K562 (cell line): ENCODE measurements around the gene MAEL. TPM values are rescaled to one million over a fixed set of nuclear protein-coding genes. Genes with fewer than 3 reads are reported as not detected.
A peak's percentile ranks its signal among the peaks of the same experiment; 100 is the strongest.

Experiments
- ATAC-seq: fragments of 200-7000 bp; cut with Tn5 transposase; 3 replicates; pipeline ENCODE4 v1.9.1; 2020; ENCODE audit warnings: moderate library complexity
- BruUV-seq: library from RNA; stranded (reverse); fragments of 400-500 nt; replicated peaks from 2 replicates; lab custom pipeline; 2021; lab: Mats Ljungman, UMichigan
- CTCF ChIA-PET: fragments of 300-600 bp; formaldehyde crosslinking; extraction: SDS; loops from one replicate; lab custom pipeline; 2021; ENCODE audit warnings: low intra/inter-chr PET ratio; lab: Yijun Ruan, JAX
- POLR2A ChIA-PET: fragments of 300-600, 350-650 bp; sonication (Branson Sonifier 250); formaldehyde crosslinking; extraction: SDS; loops from one replicate; lab custom pipeline; 2021; ENCODE audit warnings: antibody characterized with exemption, inconsistent platforms; lab: Yijun Ruan, JAX
- DNase-seq, 4 experiments: peaks; one replicate each; pipeline versions ENCODE4 v3.0.0 to v3.0.0-alpha.2; 2011 to 2018; ENCODE audit warnings: low spot score in 3 of 4, mixed read lengths in 3 of 4; ENCODE audit errors: extremely low read depth in 1 of 4
- FAIRE-seq: peaks from 2 replicates; lab custom pipeline; 2011; peaks lifted over from hg19 to GRCh38; lab: Jason Lieb, UNC
- H2AFZ ChIP-seq: 2 replicates; pipeline ENCODE4 v1.6.0; 2011; ENCODE audit warnings: low read depth, low read length, control low read depth, inconsistent platforms
- H3K27ac ChIP-seq: fragments of 200-600 bp; 3 replicates; pipeline ENCODE4 v1.8.0; 2011; ENCODE audit warnings: low read depth, mild to moderate bottlenecking, control low read depth, inconsistent platforms, low read length, moderate library complexity, mixed read lengths; ENCODE audit errors: extremely low read depth
- H3K27me3 ChIP-seq, 2 experiments: fragments of 300-600 bp in 1 of 2; 2 replicates in 1 of 2; 3 replicates in 1 of 2; pipeline versions ENCODE4 v1.6.0 to v1.8.0; 2011; ENCODE audit warnings: inconsistent platforms in 2 of 2, low read length in 2 of 2, mild to moderate bottlenecking in 1 of 2, mixed read lengths in 1 of 2, moderate library complexity in 1 of 2; ENCODE audit not compliant: control insufficient read depth in 2 of 2, insufficient read depth in 2 of 2
- H3K36me3 ChIP-seq: fragments of 300-600 bp; 3 replicates; pipeline ENCODE4 v1.8.0; 2011; ENCODE audit warnings: mild to moderate bottlenecking, low read length, inconsistent platforms; ENCODE audit not compliant: control insufficient read depth, insufficient read depth
- H3K4me1 ChIP-seq, 2 experiments: fragments of 200-600 bp in 1 of 2; replicated peaks in 1 of 2; 2 replicates in 1 of 2; 3 replicates in 1 of 2; pipeline versions ENCODE4 v1.5.1 to v1.8.0; 2011; ENCODE audit warnings: inconsistent platforms in 2 of 2, low read length in 2 of 2, mild to moderate bottlenecking in 1 of 2, mixed read lengths in 1 of 2, moderate library complexity in 1 of 2; ENCODE audit not compliant: control insufficient read depth in 2 of 2, insufficient read depth in 2 of 2
- H3K4me2 ChIP-seq: 2 replicates; pipeline ENCODE4 v1.6.1; 2011; ENCODE audit warnings: low read length, control low read depth, inconsistent platforms, mixed read lengths; ENCODE audit not compliant: insufficient read depth
- H3K4me3 ChIP-seq: fragments of 200-600 bp; sonication (generic), shearing (Covaris generic); 2 replicates; pipeline ENCODE4 v1.5.1; 2016; ENCODE audit warnings: control low read depth, inconsistent platforms
- H3K79me2 ChIP-seq: fragments of 200-600 bp; 3 replicates; pipeline ENCODE4 v1.8.0; 2011; ENCODE audit warnings: low read length, inconsistent platforms; ENCODE audit not compliant: control insufficient read depth, insufficient read depth
- H3K9ac ChIP-seq, 2 experiments: 2 replicates each; pipeline versions ENCODE4 v1.6.0 to v1.6.1; 2011; ENCODE audit warnings: low read depth in 2 of 2, low read length in 2 of 2, control low read depth in 1 of 2, inconsistent platforms in 1 of 2, mild to moderate bottlenecking in 1 of 2, mixed read lengths in 1 of 2; ENCODE audit not compliant: insufficient read depth in 1 of 2
- H3K9me1 ChIP-seq: one replicate; pipeline ENCODE4 v1.6.0; 2011; ENCODE audit warnings: inconsistent platforms, mild to moderate bottlenecking, low read length, moderate library complexity; ENCODE audit not compliant: control insufficient read depth, insufficient read depth
- H3K9me3 ChIP-seq: replicated peaks from 2 replicates; pipeline ENCODE4 v1.5.1; 2011; ENCODE audit warnings: low read depth, low read length, inconsistent platforms; ENCODE audit not compliant: control insufficient read depth, insufficient read depth
- H4K20me1 ChIP-seq: replicated peaks from 2 replicates; pipeline ENCODE4 v1.6.1; 2011; ENCODE audit warnings: low read length, inconsistent platforms, mixed read lengths; ENCODE audit not compliant: control insufficient read depth, insufficient read depth
- CTBP1 ChIP-seq: fragments of 450-650 bp; IDR thresholded peaks from 2 replicates; pipeline ENCODE4 v1.6.1; 2016; ENCODE audit warnings: borderline replicate concordance
- DIDO1 ChIP-seq: fragments of 450-650 bp; IDR thresholded peaks from 2 replicates; pipeline ENCODE4 v1.6.1; 2016; ENCODE audit warnings: low read depth, missing biosample characterization, missing genetic modification characterization
- JUNB ChIP-seq: fragments of 450-650 bp; formaldehyde crosslinking; conservative IDR thresholded peaks from 2 replicates; pipeline ENCODE4 v1.4.0; 2020; ENCODE audit warnings: mild to moderate bottlenecking
- KLF16 ChIP-seq: IDR thresholded peaks from 2 replicates; pipeline ENCODE4 v1.6.1; 2016; ENCODE audit warnings: antibody characterized with exemption
- POLR2B ChIP-seq: fragments of 450-650 bp; IDR thresholded peaks from 2 replicates; pipeline ENCODE4 v1.6.1; 2018; ENCODE audit warnings: low read depth; ENCODE audit not compliant: partially characterized antibody
- PTRF ChIP-seq: fragments of 450-650 bp; IDR thresholded peaks from 2 replicates; pipeline ENCODE4 v1.6.1; 2016; ENCODE audit warnings: mild to moderate bottlenecking, missing genetic modification characterization, missing compliant biosample characterization
- RFX1 ChIP-seq: fragments of 450-650 bp; IDR thresholded peaks from 2 replicates; pipeline ENCODE4 v1.6.1; 2016; ENCODE audit warnings: mild to moderate bottlenecking, moderate library complexity
- USF2 ChIP-seq: sonication (generic); formaldehyde crosslinking; IDR thresholded peaks from 2 replicates; pipeline ENCODE4 v1.5.0; 2020; ENCODE audit warnings: missing genetic modification reagents
- ZNF41 ChIP-seq: fragments of 250-450 bp; sonication (Bioruptor Pico); conservative IDR thresholded peaks from 2 replicates; pipeline ENCODE4 v1.4.0; 2020; ENCODE audit warnings: mild to moderate bottlenecking
- WGBS: fragments of 100-300 bp; shearing (Covaris generic); methylation state at CpG from one replicate; pipeline ENCODE4 v1.1.6; 2016; ENCODE audit warnings: low coverage, mixed read lengths; ENCODE audit not compliant: insufficient coverage; ENCODE audit errors: missing lambda C conversion rate; 5-methylcytosine and 5-hydroxymethylcytosine counted together
- in situ Hi-C: fragments of 300-500 bp; cut with MboI; formaldehyde crosslinking; loops from 4 replicates; pipeline ENCODE4 v1.15.0; 2018; ENCODE audit warnings: inconsistent platforms, mixed read lengths
- intact Hi-C: fragments of 100-400 bp; cut with micrococcal nuclease; formaldehyde crosslinking; loops from 2 replicates; pipeline ENCODE4 v1.14.2; 2022
- polyA plus RNA-seq, 8 experiments: library from polyadenylated mRNA; depleted of rRNA in 4 of 8; stranded (reverse) in 5 of 8; unstranded in 3 of 8; fragments of >200 nt; fragmentation: Nextera tagmentation in 2 of 8; fragmentation: Illumina TruSeq in 1 of 8; extraction: Ambion mirVana in 2 of 8; extraction: Trizol in 1 of 8; gene quantifications; 2 replicates each; pipeline versions ENCODE4 v1.2.1 to v1.2.3, GENCODE V29; 2011 to 2014; ENCODE audit warnings: inconsistent platforms in 1 of 8, missing spikeins in 1 of 8
- total RNA-seq, 7 experiments: library from RNA; depleted of rRNA in 6 of 7; stranded (reverse); fragments of >200 nt in 6 of 7; fragmentation: Illumina TruSeq in 2 of 7; extraction: Trizol in 2 of 7; gene quantifications; 2 replicates each; pipeline versions ENCODE4 v1.2.1 to v1.2.3, GENCODE V29; 2011 to 2021; ENCODE audit warnings: low replicate concordance in 1 of 7
- TF ChIP-seq, protein P1 (sequence below): fragments of 450-650 bp; IDR thresholded peaks from 2 replicates; pipeline ENCODE4 v1.6.1; 2016
- TF ChIP-seq, protein P2 (sequence below), 2 experiments: IDR thresholded peaks in 1 of 2; conservative IDR thresholded peaks in 1 of 2; 2 replicates each; pipeline ENCODE4 v1.6.1; 2016; ENCODE audit warnings: low read depth in 2 of 2, mild to moderate bottlenecking in 1 of 2, missing compliant biosample characterization in 1 of 2, missing genetic modification characterization in 1 of 2, moderate library complexity in 1 of 2
- TF ChIP-seq, protein P3 (sequence below): fragments of 450-650 bp; IDR thresholded peaks from 2 replicates; pipeline ENCODE4 v1.6.1; 2018; ENCODE audit not compliant: partially characterized antibody

MAEL gene
- total and polyA plus RNA-seq, 9 of the 15 experiments (the other 6 are each of a cell fraction or from before 2014, with no cell fraction given), result 0.11 to 1.9 (median 0.75) TPM

- TF ChIP-seq RFX1 (peak; percentile 93), KLF16 (no peak), ZNF41 (CRISPR knock-in tag) (no peak), CTBP1 (peak; percentile 99)
- TF ChIP-seq, protein P1, sequence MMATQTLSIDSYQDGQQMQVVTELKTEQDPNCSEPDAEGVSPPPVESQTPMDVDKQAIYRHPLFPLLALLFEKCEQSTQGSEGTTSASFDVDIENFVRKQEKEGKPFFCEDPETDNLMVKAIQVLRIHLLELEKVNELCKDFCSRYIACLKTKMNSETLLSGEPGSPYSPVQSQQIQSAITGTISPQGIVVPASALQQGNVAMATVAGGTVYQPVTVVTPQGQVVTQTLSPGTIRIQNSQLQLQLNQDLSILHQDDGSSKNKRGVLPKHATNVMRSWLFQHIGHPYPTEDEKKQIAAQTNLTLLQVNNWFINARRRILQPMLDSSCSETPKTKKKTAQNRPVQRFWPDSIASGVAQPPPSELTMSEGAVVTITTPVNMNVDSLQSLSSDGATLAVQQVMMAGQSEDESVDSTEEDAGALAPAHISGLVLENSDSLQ, result peak; percentile 88
- TF ChIP-seq, protein P2, sequence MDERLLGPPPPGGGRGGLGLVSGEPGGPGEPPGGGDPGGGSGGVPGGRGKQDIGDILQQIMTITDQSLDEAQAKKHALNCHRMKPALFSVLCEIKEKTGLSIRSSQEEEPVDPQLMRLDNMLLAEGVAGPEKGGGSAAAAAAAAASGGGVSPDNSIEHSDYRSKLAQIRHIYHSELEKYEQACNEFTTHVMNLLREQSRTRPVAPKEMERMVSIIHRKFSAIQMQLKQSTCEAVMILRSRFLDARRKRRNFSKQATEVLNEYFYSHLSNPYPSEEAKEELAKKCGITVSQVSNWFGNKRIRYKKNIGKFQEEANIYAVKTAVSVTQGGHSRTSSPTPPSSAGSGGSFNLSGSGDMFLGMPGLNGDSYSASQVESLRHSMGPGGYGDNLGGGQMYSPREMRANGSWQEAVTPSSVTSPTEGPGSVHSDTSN (CRISPR knock-in tag; IDR thresholded peaks at IDR 0.05; ENCODE audit: low read depth), result no peak
- TF ChIP-seq, protein P2 (tag; conservative IDR thresholded peaks at IDR 0.05; ENCODE audit: low read depth), result 0 out of 2 replicates have a peak, but pooled peaks have one; percentile 35
- TF ChIP-seq, all 486 proteins: peak for 15
Observed at GRCh38 chr1:167064621-167065020, 75.5 kb downstream of the MAEL start (continued).

DNA sequence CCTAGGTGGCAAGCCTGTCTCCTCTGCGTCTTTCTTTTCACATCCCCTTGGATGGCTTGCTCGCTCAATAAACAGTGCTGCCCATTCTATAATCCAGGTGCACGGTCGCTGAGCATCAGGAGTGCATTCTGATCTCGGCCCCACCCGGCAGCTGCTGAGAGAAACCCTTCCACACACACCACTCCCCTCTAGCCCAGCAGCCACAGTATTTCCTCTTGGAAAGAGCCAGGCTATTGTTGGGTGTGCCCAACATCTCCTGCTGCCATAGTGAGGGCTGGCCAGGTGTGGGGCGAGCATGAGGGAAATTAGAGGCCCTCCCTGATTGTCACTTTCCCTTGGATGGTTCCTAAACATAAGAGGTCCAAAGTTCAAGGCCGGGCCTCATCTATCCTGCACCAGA lies 76.4 kb downstream of the MAEL start:
- Histone ChIP-seq H2AFZ (no peak overlapping the region), H3K9ac (no peak overlapping the region), H3K79me2 (no peaks in the 10 kb centered on the region), H3K27ac (no peak overlapping the region), H4K20me1 (peaks cover 5% of the 10 kb centered on the region; the same call in 1 of the 2 replicates), H3K9me3 (no peaks in the 10 kb centered on the region), H3K4me2 (no peak overlapping the region), H3K4me3 (no peak overlapping the region), H3K9me1 (no peaks in the 10 kb centered on the region), H3K4me1 (peaks cover 0 to 9% of the 10 kb centered on the region in 2 experiments; a peak in 3 of 5 replicates), H3K36me3 (no peaks in the 10 kb centered on the region), H3K27me3 (peaks cover 31 to 35% of the 10 kb centered on the region in 2 experiments)
- in situ Hi-C loops (loop anchor here (5.0 to 10.0 kb wide), 3 partner anchors 382 to 629 kb away; no protein-coding TSS in a partner anchor), intact Hi-C loops (loop anchor here (5.0 kb wide), 2 partner anchors 202 to 622 kb away; no protein-coding TSS in a partner anchor)
- DNase-seq, result no peak
- BruUV-seq, result no TSS peak
- ChIA-PET POLR2A (no interaction called here), CTCF (interaction anchor here (1.5 to 2.1 kb wide), 3 partner anchors 59 to 469 kb away, joined by 3 to 11 read pairs (median 8); no protein-coding TSS in a partner anchor)
- 5% methylated on average over 8 of the region's 8 CpGs for WGBS
- no peak for FAIRE-seq
- ATAC-seq, result no peak
- no peak for TF ChIP-seq POLR2B
- TF ChIP-seq PTRF (tag), result no peak
- no peak for TF ChIP-seq DIDO1
- TF ChIP-seq JUNB (CRISPR knock-in tag), result no peak
- TF ChIP-seq, protein P3, sequence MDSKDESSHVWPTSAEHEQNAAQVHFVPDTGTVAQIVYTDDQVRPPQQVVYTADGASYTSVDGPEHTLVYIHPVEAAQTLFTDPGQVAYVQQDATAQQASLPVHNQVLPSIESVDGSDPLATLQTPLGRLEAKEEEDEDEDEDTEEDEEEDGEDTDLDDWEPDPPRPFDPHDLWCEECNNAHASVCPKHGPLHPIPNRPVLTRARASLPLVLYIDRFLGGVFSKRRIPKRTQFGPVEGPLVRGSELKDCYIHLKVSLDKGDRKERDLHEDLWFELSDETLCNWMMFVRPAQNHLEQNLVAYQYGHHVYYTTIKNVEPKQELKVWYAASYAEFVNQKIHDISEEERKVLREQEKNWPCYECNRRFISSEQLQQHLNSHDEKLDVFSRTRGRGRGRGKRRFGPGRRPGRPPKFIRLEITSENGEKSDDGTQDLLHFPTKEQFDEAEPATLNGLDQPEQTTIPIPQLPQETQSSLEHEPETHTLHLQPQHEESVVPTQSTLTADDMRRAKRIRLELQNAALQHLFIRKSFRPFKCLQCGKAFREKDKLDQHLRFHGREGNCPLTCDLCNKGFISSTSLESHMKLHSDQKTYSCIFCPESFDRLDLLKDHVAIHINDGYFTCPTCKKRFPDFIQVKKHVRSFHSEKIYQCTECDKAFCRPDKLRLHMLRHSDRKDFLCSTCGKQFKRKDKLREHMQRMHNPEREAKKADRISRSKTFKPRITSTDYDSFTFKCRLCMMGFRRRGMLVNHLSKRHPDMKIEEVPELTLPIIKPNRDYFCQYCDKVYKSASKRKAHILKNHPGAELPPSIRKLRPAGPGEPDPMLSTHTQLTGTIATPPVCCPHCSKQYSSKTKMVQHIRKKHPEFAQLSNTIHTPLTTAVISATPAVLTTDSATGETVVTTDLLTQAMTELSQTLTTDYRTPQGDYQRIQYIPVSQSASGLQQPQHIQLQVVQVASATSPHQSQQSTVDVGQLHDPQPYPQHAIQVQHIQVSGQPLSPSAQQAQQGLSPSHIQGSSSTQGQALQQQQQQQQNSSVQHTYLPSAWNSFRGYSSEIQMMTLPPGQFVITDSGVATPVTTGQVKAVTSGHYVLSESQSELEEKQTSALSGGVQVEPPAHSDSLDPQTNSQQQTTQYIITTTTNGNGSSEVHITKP, result no peak
- TF ChIP-seq USF2 (CRISPR knock-in tag), result no peak
